GM21576 (cell line): ENCODE data around the gene KCNV2.
A peak's percentile ranks its signal among the peaks of the same experiment; 100 is the strongest.

ENCODE experiments used
- ATAC-seq: cut with Tn5 transposase; IDR thresholded peaks from one replicate; pipeline ENCODE4 v1.9.1; 2021; ENCODE audit warnings: mild to moderate bottlenecking, moderate library complexity; ENCODE audit not compliant: unreplicated experiment

KCNV2 gene

DNA sequence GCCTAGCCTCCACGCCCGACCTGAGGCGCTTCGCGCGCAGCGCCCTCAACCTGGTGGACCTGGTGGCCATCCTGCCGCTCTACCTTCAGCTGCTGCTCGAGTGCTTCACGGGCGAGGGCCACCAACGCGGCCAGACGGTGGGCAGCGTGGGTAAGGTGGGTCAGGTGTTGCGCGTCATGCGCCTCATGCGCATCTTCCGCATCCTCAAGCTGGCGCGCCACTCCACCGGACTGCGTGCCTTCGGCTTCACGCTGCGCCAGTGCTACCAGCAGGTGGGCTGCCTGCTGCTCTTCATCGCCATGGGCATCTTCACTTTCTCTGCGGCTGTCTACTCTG lies 1.4 kb downstream of the KCNV2 start:
- ATAC-seq, result no peak

- no peak for ATAC-seq
These were observed 2.9 kb downstream of the KCNV2 start for GRCh38 chr9:2720179-2720654.

DNA sequence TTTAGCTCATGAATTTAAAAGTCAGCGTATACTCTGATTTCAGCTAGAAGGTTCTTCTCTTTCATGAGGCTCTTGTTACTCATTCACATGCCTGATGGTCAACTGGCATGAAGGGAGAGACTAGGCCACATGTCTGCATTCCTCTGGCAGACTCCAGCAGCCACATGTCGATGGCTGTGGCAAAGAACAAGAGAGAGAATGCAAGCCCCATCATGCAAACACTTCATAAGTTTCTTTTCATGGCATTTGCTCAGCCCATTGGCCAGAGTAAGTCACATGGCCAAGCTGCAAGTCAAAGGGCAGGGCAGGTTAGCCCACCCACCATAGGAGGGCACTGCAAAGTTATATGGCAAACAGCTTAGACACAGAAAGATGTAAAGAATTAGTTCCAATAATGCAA lies 5.4 kb downstream of the KCNV2 start:
- no peak for ATAC-seq

DNA sequence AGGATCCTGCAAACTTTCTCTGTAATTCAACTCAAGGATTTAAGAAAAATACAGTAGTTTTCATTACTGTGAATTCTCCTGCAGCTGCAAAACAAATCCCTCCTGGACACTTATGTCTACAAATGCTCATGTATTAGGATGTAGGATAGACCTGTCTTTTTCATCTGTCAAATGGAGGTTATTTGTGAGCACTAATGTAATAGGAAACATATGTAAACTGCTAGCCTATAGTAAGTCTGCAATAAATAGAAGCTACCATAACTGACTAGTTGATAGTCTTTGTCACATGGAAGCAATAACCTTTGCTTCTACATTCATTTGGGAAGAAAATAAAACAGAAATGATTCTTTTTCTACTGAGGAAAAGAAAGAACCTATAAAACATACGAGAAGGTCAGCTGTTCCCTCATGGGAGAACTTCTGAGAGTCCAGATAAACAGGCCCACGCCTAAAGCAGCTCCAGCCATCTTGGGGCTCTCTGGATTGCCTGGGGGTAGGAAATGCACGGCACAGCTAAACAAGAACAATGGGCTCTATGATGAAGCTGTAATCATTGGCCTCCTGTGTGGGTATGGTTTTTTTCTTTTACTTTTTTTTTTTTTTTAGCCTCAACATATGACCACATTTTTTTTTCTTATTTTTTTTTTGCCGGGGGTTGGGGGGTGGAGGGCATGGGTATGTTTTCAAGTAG lies 6.2 kb downstream of the KCNV2 start:
- no peak for ATAC-seq

GRCh38 chr9:2725126-2725525 lies 7.8 kb downstream of the KCNV2 start:
- no peak for ATAC-seq

DNA sequence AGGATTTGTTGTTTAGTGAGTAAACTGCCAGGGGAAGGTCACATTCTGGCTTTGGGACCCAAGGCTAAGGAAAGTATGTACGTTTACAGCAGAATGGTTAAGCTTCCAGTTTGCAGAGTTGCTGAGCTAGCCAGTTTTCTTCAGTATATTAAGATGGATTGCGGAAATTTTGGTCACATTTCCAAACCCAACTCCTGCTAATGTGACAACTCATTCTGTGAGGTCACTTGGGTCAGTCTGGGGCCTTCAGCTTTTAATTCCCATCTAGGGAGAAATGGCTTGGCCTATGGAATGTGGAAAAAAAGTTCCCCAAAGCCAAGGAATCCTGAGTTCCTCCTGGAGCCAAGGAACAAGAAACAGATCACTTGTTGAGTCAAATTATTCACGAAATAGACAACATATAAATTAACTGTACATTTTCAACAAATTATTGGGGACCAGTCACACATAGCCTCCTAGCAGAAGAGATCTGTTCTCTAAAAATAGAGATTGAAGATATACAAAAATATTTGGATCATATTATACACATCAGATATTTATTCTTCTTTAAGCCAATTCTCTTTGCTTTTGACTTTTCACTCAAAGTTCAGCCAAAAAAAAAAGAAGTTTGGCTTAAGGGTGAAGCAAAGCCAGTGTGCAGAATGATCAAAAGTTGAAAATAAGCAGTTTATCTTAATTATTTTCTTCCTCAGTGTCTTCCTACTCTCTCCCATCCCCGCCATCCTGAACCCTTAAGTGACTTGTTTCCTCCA lies 8.8 kb downstream of the KCNV2 start:
- ATAC-seq, result no peak

GRCh38 chr9:2726650-2727340 lies 9.5 kb downstream of the KCNV2 start:
- ATAC-seq, result no peak

GRCh38 chr9:2727374-2727773 lies 10.1 kb downstream of the KCNV2 start:
- ATAC-seq, result no peak

DNA sequence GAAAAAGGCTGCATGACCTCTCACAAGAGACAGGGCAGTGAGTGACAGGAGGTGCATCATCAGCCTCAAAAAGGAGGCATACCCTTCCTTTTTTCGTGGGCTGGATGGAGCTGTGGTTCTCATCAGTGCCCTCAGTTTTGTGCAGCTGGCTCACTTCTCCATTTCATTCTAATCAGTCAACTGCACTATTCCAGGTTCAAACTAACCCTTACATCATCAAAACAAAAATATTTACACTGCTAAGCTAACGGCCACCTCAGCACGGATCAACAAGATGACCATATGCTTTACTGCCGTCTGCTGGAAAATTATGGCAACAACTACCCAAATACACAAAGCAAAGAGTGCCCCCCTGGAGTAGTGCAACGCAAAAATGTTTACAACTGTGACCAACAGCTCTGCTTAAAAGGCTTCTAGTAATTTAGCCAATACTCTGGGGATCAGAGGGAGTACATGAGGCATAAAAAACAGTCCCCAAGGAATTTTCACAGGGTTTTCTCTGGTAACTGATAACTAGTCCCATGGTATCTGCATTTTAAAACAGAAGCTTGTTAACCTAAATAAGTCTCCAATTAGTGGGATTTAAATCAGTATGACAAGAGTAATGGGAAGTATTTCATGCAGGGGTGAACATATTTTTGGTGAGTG lies 10.8 kb downstream of the KCNV2 start:
- peak; percentile 81 for ATAC-seq

DNA sequence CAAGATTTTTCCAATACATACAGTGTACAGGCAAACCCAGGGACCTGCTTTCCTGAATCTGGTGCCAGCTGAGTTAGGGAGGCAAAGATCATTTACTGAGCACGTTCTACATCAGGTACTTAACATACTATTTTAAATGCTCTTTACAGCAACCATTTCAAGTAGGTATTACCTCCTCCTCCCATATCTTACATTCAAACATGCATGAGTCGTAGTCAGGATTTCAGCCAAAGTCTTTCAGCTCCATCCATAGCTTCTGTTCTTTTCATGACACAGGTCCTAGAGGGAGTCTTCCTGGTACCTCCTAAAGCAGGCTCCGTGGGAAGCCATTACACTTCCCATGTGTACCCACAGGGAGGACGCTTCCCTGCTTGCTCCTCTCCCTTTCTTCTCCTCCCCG lies 11.7 kb downstream of the KCNV2 start:
- ATAC-seq, result no peak

DNA sequence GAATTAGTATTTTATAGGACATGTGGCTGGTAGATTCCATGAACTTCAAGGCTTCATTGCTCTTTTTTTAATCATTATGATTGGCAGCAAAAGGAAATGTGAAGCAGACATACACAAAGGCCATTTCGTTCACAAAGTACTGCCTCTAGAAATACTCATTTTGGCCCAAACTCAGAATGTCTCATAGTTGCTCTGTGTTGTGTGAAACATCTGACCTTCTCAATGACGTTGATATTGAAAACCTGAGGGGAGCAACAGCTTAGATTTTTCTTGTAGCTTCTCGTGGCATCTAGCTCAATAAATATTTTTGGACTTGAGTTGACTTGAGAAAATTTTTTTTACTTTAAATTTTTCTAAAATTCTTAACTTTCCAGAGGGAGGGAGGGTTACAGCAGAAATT lies 12.4 kb downstream of the KCNV2 start:
- ATAC-seq, result no peak

- ATAC-seq, result no peak
These were observed 13.7 kb downstream of the KCNV2 start for GRCh38 chr9:2730971-2731370.

GRCh38 chr9:2732492-2732891 lies 15.2 kb downstream of the KCNV2 start:
- no peak for ATAC-seq

GRCh38 chr9:2740616-2741015 lies 23.3 kb downstream of the KCNV2 start:
- no peak for ATAC-seq

DNA sequence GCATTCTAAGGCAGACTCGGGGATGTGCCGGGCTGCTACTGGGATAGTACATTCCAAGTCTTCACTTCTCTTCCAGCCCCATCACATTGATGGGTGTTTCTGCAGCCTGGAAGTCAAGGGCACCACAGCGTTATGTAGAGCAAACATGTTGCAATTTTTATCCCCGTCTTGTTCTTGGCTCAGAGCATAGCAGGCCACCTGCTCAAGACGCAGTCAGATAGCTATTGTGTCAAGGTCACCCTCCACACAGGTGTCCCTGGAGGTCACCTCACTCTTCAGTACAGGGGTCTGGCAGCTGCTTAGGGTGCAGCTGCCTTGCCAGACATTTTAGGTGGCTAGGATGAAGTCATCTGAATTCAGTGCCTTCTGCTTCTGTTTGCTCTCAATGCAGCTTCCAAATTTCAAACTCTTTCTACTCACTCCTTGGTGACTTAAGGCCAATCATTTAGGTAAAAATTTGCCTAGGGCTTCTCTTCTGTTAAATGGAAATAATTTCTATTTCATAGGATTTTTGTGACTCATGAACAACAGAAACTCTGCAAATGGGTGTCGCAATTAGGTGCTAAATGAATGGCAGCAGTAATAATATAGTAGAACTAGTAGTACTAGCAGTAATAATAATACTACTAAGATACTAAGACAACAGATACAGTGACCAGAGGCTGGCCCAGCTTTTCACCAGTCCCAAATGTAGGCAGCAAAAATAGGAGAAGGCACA lies 24.3 kb downstream of the KCNV2 start:
- no peak for ATAC-seq

DNA sequence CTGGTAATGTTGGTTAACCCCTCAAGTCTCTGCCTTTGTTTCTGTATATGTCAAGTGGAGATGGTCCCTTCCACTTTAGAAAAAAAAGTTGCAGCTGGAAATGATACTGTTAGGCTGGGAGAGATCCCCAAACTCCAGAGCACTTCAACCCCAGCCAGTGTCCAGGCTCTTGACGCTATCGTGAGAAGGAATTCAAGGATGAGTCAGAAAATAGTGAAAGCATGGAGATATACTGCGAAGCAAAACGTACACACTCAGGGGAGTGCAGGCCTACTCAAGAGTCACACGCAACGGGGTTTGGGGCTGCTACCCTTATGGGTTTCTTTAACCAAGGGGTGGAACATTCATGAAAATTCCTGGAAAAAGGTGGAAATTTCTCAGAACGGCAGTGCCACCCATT lies 24.9 kb downstream of the KCNV2 start:
- no peak for ATAC-seq

DNA sequence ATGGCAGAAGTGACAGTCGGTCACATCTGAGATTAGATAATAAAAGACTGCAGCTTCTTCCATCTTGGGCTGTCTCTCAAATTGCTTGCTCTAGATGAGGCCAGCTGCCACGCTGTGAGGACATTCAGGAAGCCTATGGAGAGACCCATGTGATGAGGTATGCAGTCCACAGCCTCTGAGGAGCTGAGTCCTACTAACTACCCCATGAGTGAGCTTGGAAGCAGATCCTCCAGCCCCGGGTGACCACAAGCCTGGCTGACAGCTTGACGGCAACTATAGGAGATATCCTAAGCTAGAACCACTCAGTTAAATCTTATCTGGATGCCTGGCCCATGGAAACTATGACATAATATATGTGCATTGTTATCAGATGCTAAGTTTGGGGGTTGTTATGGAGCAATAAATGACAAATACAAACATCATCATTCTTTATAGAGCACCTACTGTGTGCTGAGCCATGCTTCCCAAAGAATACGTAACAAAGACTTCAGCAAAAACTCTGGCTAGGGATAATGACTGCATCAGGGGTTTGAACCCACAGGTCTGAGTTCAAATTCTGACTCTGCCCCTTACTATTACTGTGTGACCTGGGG lies 26.7 kb downstream of the KCNV2 start:
- ATAC-seq, result no peak

GRCh38 chr9:2745560-2746380 lies 28.5 kb downstream of the KCNV2 start:
- no peak for ATAC-seq

DNA sequence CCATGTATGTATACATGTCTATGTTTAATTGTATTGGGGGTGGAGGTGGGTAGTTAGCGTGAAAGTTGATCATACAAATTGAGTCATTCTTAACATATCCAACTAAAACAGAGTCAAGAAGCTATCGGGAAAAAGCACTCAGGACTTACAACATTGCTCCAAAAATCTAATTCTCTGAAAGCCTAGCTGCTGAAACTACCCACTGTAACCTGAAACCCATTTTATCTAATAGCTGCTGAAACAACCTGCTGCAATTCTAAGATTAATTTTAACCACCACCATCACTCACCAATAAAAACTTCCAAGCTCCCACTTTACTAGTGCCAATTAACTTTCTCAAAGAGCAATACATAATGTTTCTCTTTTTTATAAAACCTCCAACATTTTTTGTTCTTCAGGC lies 32.2 kb downstream of the KCNV2 start:
- ATAC-seq, result no peak

DNA sequence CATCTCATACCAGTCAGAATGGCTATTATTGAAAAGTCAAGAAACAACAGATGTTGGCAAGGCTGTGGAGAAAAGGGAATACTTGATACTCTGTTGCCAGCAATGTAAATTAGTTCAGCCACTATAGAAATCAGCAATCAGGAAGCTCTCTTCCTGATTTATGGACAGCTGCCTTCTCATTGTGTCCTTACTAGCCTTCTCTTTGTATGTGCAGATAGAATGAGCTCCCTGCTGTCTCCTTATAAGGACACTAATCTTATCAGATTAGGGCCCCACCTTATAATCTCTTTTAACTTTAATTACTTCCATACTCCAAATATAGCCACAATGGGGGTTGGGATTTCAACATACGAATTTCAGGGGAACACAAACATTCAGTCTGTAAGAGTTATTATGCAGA lies 38.0 kb downstream of the KCNV2 start:
- ATAC-seq, result no peak
